SIG-M5 treated with dmso at 0.1 percent for 504 hours (cell line): ENCODE results near the gene HUNK.
"Not testable (repeated sequence)": the region's sequence is repeated elsewhere in the genome, so short reads cannot be mapped to it uniquely, and the experiment has no call there.

Experiments used
- DNase-seq: peaks from one replicate; lab custom pipeline; 2025; ENCODE audit not compliant: unreplicated experiment; lab: John Stamatoyannopoulos, UW

HUNK gene

GRCh38 chr21:31870472-31871193 is 2.2 kb upstream of the HUNK start:
- DNase-seq: no peak

- not testable (repeated sequence) for DNase-seq
Observed at GRCh38 chr21:31871371-31871770, 1.4 kb upstream of the HUNK start.

GRCh38 chr21:31872072-31872451 is 758 bp upstream of the HUNK start:
- no peak for DNase-seq

GRCh38 chr21:31873275-31873695 is 465 bp downstream of the HUNK start:
- no peak for DNase-seq

- peak; percentile 4 for DNase-seq
Observed at GRCh38 chr21:31873696-31874599, 1.1 kb downstream of the HUNK start.

- no peak for DNase-seq
Observed at GRCh38 chr21:31874812-31875212, 2.0 kb downstream of the HUNK start.

- no peak for DNase-seq
Observed at GRCh38 chr21:31875496-31876015, 2.7 kb downstream of the HUNK start.

GRCh38 chr21:31877463-31877957 is 4.7 kb downstream of the HUNK start:
- DNase-seq: no peak

- DNase-seq: no peak
Observed at GRCh38 chr21:31878831-31879230, 6.0 kb downstream of the HUNK start.

GRCh38 chr21:31879241-31879650 is 6.4 kb downstream of the HUNK start:
- no peak for DNase-seq

- no peak for DNase-seq
Observed at GRCh38 chr21:31879911-31880310, 7.1 kb downstream of the HUNK start.

- DNase-seq: no peak
Observed at GRCh38 chr21:31880816-31881215, 8.0 kb downstream of the HUNK start.

- no peak for DNase-seq
Observed at GRCh38 chr21:31882711-31883110, 9.9 kb downstream of the HUNK start.

- DNase-seq: no peak
Observed at GRCh38 chr21:31885146-31885545, 12.3 kb downstream of the HUNK start.

- DNase-seq: no peak
Observed at GRCh38 chr21:31886915-31887314, 14.1 kb downstream of the HUNK start.

GRCh38 chr21:31887391-31887841 is 14.6 kb downstream of the HUNK start:
- no peak for DNase-seq

GRCh38 chr21:31888936-31889371 is 16.1 kb downstream of the HUNK start:
- peak; percentile 15 for DNase-seq

- DNase-seq: no peak
Observed at GRCh38 chr21:31889460-31889859, 16.6 kb downstream of the HUNK start.

- DNase-seq: no peak
Observed at GRCh38 chr21:31892686-31893085, 19.9 kb downstream of the HUNK start.

GRCh38 chr21:31893851-31894415 is 21.1 kb downstream of the HUNK start:
- no peak for DNase-seq

- DNase-seq: no peak
Observed at GRCh38 chr21:31894457-31894856, 21.6 kb downstream of the HUNK start.
